NB4 (cell line): ENCODE data around the gene NLRP6.

ENCODE experiments used
- POLR2A ChIP-seq: IDR thresholded peaks from 2 replicates; pipeline ENCODE4 v1.6.1; 2011; ENCODE audit warnings: mild to moderate bottlenecking; ENCODE audit not compliant: insufficient read length; ENCODE audit errors: extremely low read depth
- TF ChIP-seq, protein P1 (sequence below): IDR thresholded peaks from 2 replicates; pipeline ENCODE4 v1.6.1; 2011; ENCODE audit warnings: low read depth, low read length
- TF ChIP-seq, protein P2 (sequence below): IDR thresholded peaks from one replicate; pipeline ENCODE4 v1.5.1; 2012; ENCODE audit warnings: low read depth, low read length

DNA sequence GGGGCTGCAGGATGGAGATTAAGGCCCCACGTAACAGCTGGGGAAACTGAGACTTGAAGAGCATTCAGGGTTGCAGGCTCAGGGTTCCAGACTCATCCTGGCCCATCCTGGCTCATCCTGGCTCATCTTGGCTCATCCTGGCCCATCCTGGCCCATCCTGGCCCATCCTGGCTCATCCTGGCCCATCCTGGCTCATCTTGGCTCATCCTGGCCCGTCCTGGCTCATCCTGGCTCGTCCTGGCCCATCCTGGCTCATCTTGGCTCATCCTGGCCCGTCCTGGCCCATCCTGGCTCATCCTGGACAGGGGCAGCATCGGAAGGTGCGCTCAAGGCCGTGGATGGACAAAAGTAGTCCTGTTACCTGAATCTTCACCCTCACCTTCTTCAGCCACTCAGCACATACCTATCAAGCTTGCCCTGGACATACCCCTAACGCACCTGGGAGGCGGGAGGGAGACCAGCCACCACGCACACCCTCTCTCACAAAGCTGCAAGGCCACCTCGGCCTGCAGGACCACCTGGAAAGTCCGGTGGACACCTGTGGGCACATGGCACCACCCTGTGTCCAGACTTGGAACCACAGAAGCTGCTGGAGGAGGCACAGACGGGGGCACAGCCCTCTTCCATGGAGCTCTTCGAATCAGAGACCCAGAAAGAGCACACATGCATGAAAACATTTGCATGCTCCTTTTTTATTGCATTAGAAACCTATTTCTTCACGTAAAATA lies 20.3 kb upstream of the NLRP6 start:
- TF ChIP-seq, protein P1, sequence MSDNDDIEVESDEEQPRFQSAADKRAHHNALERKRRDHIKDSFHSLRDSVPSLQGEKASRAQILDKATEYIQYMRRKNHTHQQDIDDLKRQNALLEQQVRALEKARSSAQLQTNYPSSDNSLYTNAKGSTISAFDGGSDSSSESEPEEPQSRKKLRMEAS, result no peak
- TF ChIP-seq, protein P2, sequence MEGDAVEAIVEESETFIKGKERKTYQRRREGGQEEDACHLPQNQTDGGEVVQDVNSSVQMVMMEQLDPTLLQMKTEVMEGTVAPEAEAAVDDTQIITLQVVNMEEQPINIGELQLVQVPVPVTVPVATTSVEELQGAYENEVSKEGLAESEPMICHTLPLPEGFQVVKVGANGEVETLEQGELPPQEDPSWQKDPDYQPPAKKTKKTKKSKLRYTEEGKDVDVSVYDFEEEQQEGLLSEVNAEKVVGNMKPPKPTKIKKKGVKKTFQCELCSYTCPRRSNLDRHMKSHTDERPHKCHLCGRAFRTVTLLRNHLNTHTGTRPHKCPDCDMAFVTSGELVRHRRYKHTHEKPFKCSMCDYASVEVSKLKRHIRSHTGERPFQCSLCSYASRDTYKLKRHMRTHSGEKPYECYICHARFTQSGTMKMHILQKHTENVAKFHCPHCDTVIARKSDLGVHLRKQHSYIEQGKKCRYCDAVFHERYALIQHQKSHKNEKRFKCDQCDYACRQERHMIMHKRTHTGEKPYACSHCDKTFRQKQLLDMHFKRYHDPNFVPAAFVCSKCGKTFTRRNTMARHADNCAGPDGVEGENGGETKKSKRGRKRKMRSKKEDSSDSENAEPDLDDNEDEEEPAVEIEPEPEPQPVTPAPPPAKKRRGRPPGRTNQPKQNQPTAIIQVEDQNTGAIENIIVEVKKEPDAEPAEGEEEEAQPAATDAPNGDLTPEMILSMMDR, result no peak
- no peak for TF ChIP-seq POLR2A
